ENCODE measurements around the gene PPP1R9A.

The PPP1R9A gene

DNA sequence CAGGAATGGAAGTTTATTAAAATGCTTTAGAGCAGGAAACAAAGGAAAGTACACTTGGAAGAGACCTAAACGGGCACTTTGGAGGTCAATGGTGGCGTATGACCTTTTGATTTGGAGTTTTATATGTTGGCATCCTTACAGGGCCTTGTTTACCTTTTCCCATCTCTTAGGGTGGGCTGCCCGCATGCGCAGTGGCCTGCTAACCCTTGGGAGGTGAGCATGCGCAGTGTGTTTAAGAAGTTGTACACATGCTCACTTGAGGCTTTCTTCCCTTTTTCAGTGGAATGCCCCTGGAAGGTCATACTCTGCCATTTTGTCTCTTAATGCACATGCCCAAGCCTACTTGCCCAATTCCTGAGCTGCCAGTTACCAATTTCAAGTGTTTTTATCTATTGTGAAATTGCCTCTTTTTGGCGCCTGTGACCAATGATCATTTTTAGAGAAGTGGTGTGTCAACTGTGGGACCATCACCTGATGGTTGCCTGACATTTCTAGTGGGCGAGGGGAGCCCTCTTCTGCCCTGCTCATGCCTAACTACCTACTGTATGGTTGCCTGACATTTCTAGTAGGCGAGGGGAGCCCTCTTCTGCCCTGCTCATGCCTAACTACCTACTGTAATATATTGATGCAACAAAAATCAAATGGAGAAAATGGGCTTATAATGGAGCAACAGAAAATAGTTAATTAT, 138.0 kb downstream of the PPP1R9A start:
- peak; percentile 47 for DNase-seq

DNA sequence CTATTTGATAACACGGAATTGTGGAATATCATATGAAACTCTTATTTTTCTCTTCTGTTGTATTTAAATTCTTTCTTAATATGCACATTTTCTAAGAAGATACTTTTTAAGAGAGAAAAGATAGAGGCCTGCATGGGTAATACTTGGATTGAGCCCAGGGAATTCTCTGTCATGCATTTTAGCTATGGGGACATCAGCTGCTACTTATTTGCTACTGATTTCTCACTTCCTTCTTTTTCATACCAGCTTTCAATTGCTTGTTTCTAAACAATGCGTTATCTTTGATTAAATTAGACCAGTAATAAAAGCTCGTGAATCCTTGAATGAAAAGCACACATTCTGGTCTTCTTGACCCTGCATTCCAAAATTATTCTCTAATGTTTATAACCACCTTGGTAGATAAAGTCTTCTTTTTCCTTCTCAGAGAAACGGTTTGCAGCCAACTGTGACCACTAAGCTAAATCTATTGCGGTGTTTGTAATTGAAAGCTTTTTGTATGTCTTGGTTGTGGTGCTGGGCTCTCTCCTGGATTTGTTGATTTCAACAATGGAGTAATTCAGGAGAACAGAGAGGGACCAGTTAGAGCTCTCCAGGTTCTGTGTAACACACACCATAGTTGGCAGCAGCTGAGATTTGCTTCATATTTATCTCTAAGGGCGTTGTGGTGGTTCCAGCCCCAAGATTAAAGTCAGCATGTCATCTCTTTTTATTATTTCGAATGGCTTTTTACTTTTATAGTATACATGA, 139.3 kb downstream of the PPP1R9A start:
- DNase-seq = peak; percentile 84

DNA sequence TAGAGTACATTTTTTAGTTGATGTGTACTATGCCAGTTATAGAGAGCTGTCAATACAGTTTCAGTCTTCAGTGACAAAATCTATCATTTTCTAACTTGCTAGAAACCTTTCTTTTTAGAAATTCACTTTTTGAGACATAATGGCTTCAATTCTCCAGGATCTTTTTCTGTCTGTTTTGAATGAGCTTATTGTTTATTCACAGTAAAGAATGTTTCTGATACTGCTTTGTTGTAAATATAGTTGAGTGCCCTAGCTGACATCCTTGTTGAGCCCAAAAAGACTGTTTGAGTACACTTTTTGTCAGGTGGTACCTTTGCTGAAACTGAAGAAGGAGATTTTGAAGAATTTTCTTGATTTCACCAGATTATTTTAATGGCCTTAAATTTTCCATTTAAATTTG, 139.9 kb downstream of the PPP1R9A start:
- DNase-seq = no peak

DNA sequence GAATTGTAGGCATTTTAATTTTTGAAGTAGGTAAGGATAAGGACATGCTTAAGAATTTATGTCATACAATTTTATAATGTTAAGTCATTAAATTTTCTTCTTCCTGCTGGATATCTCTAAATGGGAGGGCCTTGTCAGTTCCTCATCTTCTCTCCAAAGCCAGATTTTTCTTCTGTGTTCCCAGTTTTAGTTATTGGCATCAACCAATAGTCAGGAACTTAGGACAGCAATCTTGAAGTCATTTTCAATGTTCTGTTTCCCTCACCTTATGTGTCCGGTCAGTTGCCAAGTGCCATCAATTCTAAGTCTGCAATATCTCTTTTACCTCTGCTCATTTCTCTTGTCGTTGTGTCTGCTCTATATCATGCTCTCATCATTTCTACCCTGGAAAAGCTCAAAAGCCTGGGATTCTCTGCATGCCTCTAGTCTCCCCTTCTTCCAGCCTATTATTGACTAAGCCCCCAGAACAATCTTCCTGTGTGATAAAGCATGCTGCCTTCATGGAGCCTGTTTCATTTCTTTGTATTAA, 145.2 kb downstream of the PPP1R9A start:
- no peak for DNase-seq

DNA sequence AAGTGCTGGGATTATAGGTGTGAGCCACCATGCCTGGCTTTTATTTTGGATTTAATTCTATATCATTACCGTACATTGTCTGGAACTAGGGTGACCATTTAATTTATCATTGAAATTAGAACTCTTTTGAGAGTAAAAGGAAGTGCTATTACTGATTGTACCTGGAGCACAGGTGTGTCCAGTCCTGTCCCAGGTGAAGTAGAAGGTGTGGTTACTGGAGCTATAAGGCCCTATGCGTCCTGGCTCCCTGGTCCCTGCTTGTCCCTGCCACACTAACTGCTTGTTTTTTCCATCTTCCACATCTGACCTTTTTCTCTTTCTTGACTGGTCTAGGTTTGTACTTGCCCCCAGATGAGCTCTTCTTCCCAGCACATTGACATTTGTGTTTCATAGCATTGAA, 147.0 kb downstream of the PPP1R9A start:
- no peak for DNase-seq

DNA sequence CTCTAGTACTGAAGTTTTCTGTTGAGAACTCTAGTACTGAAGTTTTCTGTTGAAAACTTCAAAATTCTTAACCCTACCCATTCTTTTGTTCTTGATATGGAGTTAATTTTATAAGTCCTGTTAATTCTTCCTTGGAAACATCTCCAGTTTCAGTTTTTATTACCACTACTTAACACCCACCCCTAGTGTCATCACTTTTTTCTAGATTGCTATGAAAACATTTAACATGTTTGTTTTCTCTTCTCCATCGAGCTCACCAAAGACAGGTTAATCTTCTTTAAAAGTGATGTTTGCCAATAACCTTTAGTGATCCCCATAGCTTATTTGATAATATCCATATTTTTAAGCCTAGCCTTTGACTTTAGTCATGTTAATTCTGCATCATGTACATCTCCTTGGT, 147.9 kb downstream of the PPP1R9A start:
- no peak for DNase-seq

DNA sequence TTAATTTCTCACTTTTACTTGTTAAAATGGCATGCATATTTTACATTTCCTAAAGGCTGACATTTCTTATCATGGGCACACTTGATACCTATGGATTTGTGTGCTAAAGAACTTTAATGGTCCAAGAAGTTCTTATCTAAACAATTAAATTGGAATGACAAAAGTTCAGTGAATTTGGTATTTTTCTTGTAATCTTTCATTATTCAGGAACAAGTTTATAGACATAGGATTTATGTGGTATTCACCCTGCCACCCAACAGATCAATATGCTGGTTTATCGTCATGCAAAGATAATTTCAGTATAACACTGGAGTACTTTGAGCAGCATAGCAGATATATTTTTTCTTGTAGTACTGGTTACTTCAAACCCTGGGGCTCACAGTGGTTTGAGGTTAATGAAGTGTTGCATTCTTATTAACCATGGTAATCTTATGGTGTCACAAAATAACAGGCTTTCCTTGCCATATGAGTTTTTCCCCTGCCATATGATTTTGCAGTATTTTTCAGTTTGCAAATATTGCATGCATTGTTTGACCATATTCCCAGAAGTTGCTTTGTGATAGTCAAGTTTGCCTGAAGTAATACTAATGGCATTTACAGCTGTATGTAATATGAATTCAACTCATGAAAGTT, 148.8 kb downstream of the PPP1R9A start:
- no peak for DNase-seq

DNA sequence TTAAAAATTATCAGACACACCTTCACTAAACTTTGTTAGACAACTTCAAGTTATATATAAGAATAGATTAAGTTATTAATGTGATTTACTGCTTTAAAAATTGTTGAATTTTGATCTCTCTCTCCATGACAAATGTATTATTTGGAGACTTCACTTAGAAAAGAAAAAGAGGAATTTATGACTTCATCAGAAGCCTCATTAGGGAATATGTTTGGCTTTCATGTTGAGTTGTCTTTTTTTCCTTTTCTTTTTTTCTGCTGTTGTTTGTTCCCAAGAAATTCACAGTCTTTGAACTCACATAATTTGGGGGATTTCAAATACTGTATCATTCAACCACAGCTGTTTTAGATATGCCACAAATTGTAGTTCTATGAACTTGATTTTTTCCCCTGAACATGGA, 149.5 kb downstream of the PPP1R9A start:
- DNase-seq = no peak

DNA sequence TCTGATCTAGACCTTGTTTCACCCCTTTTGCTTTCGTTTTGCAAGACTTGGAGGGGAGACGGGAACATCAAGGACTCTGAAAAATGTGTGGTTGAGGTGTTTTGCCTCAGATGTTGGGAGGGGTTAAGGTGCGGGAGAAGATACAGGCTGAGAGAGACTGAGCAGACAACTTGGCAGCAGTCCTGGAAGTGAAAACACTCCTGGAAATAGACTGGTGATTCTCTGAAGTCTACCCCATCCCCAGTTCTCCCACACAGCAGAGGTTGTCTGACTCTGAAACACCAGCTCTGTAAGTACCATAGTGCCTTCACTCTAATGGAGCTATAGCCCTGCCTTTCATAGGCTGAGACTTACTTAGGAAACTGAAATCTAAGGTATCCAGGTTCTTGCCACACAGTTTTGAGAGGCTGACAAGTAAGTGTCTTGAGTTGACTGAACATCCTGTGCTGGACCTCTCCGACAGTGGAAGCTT, 152.5 kb downstream of the PPP1R9A start:
- DNase-seq = no peak

DNA sequence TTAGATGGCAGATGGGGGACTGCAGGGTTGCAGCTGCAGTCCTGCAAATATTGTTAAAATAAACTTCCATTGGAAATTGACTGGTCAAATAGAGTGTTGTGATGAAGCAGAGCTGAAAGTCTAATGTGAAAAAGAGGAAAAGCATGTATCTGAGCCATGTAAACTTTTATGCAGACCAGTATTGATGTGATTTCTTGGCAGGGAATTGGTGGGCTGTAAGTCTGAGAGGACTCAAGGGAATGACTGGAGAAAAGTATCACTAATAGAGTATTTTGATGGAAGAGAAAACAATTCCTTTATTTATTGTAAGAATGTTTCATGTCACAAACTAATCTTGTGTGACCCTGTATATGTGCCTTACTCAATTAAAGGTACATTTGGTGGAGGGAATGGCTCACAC, 155.5 kb downstream of the PPP1R9A start:
- no peak for DNase-seq

DNA sequence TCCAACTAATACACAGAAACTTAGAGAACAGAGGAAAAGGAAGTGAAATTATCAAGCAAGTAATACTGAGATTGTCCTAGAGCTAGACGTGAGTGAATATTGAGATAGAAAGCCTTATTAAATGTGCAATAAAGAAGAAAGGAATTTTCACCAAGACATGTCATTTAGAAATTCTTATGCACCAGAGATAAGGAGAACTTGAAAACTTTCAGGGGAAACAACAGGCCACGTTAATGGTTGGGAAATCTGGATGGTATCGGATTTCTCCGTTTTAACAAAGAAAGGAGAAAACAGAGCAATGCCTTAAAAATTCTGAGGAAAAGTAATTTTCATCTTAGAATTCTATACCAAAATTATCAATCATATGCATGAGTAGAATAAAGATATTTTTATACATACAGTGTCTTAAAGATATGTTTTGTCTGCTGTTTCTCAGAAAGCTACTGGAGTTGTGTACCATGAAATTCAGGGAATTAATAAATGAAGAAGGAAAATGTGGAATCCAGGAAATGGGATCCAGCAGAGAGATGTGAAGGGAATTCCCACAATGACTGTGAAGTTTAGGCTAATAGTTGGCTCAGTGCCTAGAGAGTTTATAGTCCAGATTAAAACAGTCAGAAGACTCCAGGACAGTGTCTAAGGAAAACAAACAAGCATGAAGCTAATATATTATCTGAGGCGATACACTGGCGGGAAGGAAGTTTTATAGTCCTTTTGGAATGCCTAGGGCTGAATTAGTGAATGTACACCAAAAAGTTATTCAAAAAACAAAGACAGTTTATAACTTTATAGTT, 159.5 kb downstream of the PPP1R9A start:
- no peak for DNase-seq

DNA sequence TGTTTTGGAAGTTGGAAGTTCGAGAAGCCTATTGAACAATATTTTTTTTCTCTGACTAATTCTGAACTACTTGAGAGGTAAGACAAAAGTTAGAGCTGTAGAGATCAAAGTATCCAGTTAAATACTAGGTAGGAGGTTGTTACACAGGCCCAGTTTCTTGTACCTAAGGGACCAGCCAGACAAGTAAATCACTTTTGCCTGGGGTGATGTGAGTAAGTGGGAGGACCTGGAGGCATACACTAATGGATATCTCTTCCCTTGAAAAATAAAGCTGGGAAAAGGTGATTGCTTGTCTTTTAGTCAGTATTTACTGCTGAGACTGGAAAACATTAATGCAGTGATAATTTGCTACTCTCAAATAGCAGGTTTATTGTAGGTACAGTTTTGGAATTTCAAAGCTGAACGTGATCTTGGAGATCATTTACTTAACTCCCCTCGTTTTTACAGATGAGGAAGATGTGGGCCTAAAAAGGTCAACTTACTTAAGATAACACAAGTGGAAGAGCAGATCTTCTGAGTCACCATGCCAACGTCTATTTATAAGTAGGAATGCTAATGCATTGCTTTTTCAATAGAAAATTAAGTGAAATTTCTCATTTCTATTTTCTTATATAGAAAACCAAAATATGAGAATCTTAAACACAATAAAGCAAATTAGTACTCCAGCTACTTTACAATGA, 181.3 kb downstream of the PPP1R9A start:
- no peak for DNase-seq

DNA sequence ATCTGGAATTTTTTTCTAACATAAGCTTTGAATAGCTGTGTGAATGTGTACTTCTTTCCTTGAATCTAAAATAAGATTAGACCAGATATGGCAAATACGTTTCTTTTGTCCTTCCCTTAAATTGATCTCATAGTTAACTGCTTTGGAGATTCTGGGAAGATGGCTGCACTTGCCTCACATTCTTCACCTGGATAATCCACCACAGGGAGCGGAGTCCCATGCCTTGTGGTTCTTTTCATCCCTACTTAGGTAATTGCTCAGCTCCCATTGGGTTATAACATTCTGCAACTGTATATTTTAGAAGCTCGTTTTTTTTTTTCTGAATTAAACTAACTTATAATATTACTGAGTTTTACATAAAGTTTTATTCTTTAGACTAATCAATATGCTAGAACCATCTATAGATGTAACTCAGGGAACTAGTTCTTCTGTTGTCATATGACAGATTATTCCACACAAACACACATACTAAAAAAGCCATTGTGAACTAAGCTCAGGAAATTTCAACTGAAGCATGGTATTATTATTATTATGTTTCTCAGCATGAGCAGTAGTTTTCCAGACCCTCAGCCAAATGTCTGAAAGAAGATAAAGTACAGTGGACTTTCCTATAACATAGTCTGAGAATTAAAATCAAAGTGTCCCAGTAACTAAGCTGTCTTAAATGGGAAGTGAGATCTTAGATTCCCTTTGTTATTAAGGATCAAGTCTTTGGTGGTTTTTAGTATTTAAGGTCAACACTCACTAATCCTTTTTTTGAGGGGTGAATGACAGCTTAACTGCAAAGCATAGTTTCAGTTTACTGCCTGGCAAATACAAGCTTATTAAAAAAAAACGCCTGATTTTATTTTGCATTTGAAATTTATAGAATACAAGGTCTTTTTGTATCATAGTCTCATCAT, 182.3 kb downstream of the PPP1R9A start:
- DNase-seq = no peak

DNA sequence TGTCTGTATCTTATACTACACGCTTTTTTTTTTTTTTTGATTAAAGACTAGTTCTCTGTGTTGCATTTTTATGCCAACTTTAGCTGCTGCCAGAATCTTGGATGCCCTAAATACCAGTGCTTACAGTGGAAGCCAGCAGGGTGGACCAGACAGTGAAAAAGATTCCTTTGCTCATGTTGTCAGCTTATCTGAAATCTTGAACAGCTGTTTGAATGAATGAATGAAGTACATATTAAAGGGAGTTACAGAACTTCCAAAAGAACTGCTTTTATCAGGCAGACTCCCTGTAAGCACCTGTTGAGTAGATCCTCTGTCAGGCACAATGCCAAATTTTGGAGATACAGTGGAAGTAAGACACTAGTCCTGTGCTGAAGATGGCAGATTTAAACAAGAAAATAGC, 184.9 kb downstream of the PPP1R9A start:
- no peak for DNase-seq

DNA sequence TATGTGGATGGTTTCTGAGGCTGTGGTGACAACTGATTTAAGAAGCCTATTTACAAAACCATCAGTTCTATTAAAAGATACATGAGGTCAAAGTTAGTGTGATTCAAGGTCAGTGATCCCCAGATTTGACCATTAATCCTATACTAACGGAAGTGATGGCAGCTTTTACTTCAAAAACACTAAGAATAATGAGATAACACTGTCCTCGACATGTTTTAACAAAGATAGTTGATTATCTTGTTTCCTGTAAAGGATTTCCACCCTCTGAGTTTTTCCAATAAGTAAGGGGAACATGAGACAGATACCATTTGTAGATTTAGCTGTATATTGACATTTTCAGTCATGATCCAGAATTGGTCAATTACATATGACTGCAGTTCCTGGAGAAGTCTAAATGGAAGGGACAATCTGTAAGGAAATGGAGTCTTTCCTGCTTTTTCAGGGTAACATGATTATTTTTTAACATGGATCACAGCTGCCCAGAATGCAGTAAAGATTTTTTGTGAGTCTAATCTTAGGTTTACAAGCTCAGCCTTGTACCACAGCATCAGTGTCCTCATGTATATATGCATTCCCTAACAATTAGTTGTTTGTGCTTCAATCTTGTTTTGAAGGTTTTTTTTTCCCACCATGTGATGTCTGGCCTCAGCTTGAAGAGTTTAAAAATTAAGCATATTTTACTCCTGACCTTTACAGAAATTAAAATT, 188.0 kb downstream of the PPP1R9A start:
- no peak for DNase-seq

DNA sequence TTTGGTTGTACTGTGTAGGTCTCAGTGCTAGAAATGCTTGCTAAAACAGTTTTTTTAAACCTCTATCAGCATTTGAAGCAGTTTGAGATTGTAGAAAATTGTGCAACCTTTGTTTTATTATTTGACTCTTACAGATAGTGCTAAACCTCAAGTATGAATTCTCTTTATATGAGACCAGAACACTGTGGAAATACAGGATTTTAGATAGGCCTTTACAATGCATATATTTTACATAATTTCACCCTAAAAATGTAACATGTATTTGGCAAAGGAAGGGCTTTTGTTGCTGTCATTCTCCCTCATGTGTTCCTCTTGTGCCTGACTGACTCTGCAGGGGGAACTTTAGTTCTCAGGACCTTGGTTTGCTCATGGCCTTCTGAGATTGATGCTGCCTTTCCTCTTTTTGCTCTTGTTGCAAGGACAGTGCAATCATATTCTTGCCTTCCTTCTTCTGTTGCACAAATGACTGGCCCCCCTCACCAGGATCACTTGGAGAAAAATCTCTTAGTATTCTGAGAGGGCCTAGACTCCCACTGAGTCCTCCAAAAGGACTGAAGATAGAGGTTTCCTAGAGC, 188.7 kb downstream of the PPP1R9A start:
- DNase-seq = no peak

DNA sequence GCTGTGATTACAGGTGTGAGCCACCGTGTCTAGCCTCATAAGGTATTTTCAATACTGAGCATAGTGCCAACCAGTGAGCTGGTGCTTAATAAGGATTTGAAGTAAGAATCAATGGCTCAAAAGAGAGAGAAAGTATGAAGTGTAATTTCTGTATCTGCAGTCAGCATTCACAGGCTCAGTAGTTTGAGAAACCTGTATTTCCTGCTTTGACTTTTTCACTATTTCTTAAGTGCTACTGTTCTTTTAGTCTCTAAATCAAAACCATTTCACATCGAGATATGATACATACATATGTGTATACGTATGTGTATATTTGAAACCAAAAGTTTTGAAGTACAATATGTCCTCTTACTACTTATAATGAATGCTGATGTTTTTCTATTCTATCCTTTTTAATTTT, 189.9 kb downstream of the PPP1R9A start:
- DNase-seq = no peak

DNA sequence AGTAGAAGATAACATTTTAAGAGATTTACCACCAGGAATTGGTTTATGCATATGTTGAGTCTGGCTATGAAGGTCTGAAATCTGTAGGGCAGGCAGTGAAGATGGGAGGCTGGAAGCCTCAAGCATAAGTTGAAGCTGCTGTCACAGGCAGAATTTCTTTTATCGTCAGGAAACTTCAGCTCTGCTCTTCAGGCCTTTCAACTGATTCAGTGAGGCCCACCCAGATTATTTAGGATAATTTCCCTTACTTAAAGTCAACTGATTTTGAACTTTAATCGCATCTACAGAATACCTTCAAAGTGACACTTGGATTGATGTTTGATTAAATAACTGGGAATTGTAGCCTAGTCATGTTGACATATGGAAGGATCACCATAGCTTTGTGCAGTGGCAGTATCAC, 190.5 kb downstream of the PPP1R9A start:
- DNase-seq = no peak

DNA sequence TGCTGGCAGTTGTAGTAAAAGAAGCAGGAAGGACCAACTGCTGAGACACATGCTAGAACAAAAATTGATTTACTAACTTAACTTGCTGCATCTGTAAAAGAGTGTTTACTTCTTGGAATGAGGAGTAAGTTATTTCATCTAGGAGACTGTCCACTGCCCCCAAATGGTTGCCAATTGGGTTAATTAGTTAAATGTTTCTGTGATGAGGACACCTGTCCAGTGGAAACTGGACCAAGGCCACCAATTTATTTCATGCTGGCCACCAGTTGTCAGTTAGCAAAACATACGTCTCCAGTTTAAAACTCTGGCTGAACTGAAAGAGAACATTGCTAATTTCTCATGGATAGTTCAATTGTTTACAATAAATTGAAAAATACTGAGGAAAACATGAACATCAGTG, 191.7 kb downstream of the PPP1R9A start:
- DNase-seq = no peak

DNA sequence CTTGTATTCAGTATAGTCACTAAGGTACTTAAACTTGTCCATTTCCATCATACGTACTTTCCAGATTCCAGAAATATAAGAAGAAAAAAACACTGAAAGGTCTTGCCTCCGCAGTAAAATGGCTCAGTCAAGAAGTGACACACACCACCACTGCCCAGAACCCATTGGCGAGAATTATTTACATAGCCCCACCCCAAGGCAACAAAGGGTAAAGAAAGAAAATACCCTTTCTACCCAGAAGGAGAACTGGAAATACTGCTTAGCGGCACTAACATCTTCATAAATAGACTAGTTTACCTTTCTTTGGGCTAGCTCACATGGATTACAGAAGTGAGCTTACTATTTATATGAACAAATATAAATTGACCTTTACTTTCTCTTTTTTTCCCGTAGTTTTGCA, 194.0 kb downstream of the PPP1R9A start:
- no peak for DNase-seq
